Measurements from ENCODE around the gene R3HDM2.
"Not testable (repeated sequence)": the region's sequence is repeated elsewhere in the genome, so short reads cannot be mapped to it uniquely, and the experiment has no call there.

The R3HDM2 gene

GRCh38 chr12:57329219-57329618, 101.6 kb downstream of the R3HDM2 start:
- DNase-seq: no peak

GRCh38 chr12:57325395-57325794, 105.4 kb downstream of the R3HDM2 start:
- no peak for DNase-seq

- no peak for DNase-seq
These were observed 107.4 kb downstream of the R3HDM2 start for GRCh38 chr12:57323416-57323815.

- no peak for DNase-seq
These were observed 110.2 kb downstream of the R3HDM2 start for GRCh38 chr12:57320639-57321038.

- DNase-seq: no peak
These were observed 111.0 kb downstream of the R3HDM2 start for GRCh38 chr12:57319678-57320469.

GRCh38 chr12:57315681-57316080, 115.2 kb downstream of the R3HDM2 start:
- no peak for DNase-seq

GRCh38 chr12:57312287-57312686, 118.6 kb downstream of the R3HDM2 start:
- DNase-seq: not testable (repeated sequence)

- no peak for DNase-seq
These were observed 121.4 kb downstream of the R3HDM2 start for GRCh38 chr12:57309420-57309819.

GRCh38 chr12:57300961-57301584, 129.8 kb downstream of the R3HDM2 start:
- DNase-seq: no peak

- no peak for DNase-seq
These were observed 131.3 kb downstream of the R3HDM2 start for GRCh38 chr12:57299514-57300016.

GRCh38 chr12:57296291-57296690, 134.6 kb downstream of the R3HDM2 start:
- DNase-seq: no peak

- not testable (repeated sequence) for DNase-seq
These were observed 148.8 kb downstream of the R3HDM2 start for GRCh38 chr12:57282073-57282472.

- no peak for DNase-seq
These were observed 150.4 kb downstream of the R3HDM2 start for GRCh38 chr12:57280211-57281062.

GRCh38 chr12:57278465-57279381, 152.1 kb downstream of the R3HDM2 start:
- no peak for DNase-seq

GRCh38 chr12:57276935-57277563, 153.8 kb downstream of the R3HDM2 start:
- no peak for DNase-seq

GRCh38 chr12:57276233-57276632, 154.6 kb downstream of the R3HDM2 start:
- DNase-seq: not testable (repeated sequence)

- no peak for DNase-seq
These were observed 157.3 kb downstream of the R3HDM2 start for GRCh38 chr12:57273516-57273915.

- DNase-seq: no peak
These were observed 158.3 kb downstream of the R3HDM2 start for GRCh38 chr12:57272337-57273151.

- no peak for DNase-seq
These were observed 159.8 kb downstream of the R3HDM2 start for GRCh38 chr12:57270966-57271470.

- DNase-seq: no peak
These were observed 162.6 kb downstream of the R3HDM2 start for GRCh38 chr12:57268264-57268663.
